ENCODE results near the gene AQP3. TPM values are rescaled to one million over a fixed set of nuclear protein-coding genes. Genes with fewer than 3 reads are reported as not detected.

Gene AQP3
- total and polyA plus RNA-seq, 2 of the 8 experiments (the other 6 are each of a cell fraction or from before 2014, with no cell fraction given), result 2.6 to 7.6 TPM

DNA sequence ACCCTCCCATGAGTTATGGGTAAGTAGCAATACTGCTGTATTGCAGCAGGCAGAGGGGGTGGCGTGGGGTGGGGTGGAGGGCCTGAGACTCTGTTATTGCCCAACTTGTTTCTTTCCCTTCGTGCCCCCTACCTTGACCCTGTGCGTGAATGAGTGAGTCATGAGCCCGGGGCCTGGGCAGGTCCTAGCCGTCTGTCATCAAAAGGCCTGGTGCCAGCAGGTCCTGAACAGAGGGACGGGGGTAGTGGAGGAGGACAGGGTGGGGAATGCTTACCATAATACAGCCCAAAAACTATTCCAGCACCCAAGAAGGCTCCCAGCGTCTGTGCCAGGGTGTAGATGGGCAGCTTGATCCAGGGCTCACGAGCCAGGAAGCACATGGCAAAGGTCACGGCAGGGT lies 4.3 kb downstream of the AQP3 start:
- H2BK120ac ChIP-seq (replicated peaks; ENCODE audit: low read depth, low read length), result no peak overlapping the region
- H4K5ac ChIP-seq (ENCODE audit: insufficient read length, low read depth, low read length), result no peak overlapping the region
- H2AFZ ChIP-seq (ENCODE audit: low read length), result no peak overlapping the region
- no peaks in the 10 kb centered on the region for H3K36me3 ChIP-seq (ENCODE audit: control insufficient read depth in 2 of 4, insufficient read depth in 4 of 4, low read length in 3 of 4)
- H3K4me1 ChIP-seq (replicated peaks in 1 of 4; ENCODE audit: control insufficient read depth in 3 of 4, insufficient read depth in 4 of 4, low read length in 3 of 4), result peaks cover 0 to 31% (median 18%) of the 10 kb centered on the region in 4 experiments; a peak in 5 of 7 replicates
- H3K27ac ChIP-seq (ENCODE audit: low read depth, low read length), result no peak overlapping the region
- TF ChIP-seq TEAD4 (IDR thresholded peaks at IDR 0.05; ENCODE audit: low read depth, low read length), result no peak
- TF ChIP-seq, protein P1, sequence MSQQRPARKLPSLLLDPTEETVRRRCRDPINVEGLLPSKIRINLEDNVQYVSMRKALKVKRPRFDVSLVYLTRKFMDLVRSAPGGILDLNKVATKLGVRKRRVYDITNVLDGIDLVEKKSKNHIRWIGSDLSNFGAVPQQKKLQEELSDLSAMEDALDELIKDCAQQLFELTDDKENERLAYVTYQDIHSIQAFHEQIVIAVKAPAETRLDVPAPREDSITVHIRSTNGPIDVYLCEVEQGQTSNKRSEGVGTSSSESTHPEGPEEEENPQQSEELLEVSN (IDR thresholded peaks at IDR 0.05), result 0 out of 2 replicates have a peak, but pooled peaks have one; percentile 8
- H4K8ac ChIP-seq (ENCODE audit: extremely low read depth, insufficient read depth, low read length), result no peak overlapping the region; the same call in 1 of the 2 replicates
- no peak overlapping the region for H3K4me3 ChIP-seq (ENCODE audit: extremely low read depth in 1 of 4, insufficient read depth in 2 of 4, low read depth in 3 of 4, low read length in 4 of 4)
- H3K23me2 ChIP-seq (ENCODE audit: low read depth, low read length), result peaks cover 10% of the 10 kb centered on the region; the same call in 1 of the 2 replicates
- 0 out of 2 replicates have a peak overlapping the region, but pooled peaks have one; percentile 72 for H2BK15ac ChIP-seq (ENCODE audit: low read length)
- no peak overlapping the region for H2AK5ac ChIP-seq (ENCODE audit: low read depth, low read length)
- no peak for FAIRE-seq
- no peak overlapping the region for H3K9ac ChIP-seq (replicated peaks in 1 of 4; ENCODE audit: extremely low read depth in 1 of 4, low read depth in 3 of 4, low read length in 3 of 4)
- H3K79me1 ChIP-seq (ENCODE audit: low read depth, low read length), result no peaks in the 10 kb centered on the region
- H3K4me2 ChIP-seq (ENCODE audit: insufficient read depth in 1 of 2, low read depth in 2 of 2, low read length in 2 of 2), result 0 out of 4 replicates have a peak overlapping the region, but pooled peaks of 1 of the 2 experiments have one; percentile 1
- H3K14ac ChIP-seq (ENCODE audit: insufficient read length), result no peak overlapping the region
- H3K27me3 ChIP-seq (replicated peaks in 1 of 4; ENCODE audit: control insufficient read depth in 3 of 4, extremely low read depth in 1 of 4, insufficient read depth in 3 of 4, low read length in 3 of 4), result peaks cover 0 to 15% (median 9%) of the 10 kb centered on the region in 4 experiments; a peak in 5 of 7 replicates
- H3K18ac ChIP-seq (ENCODE audit: extremely low read depth, low read length), result peak overlapping the region; percentile 48; the same call in 1 of the 2 replicates
- no peak overlapping the region for H3K4ac ChIP-seq (replicated peaks; ENCODE audit: insufficient read length, low read depth, low read length)
- CTCF ChIA-PET (ENCODE audit: partially characterized antibody), result interaction anchor here (0.9 to 9.1 kb wide), 7 partner anchors 10 to 81 kb away, joined by 3 to 63 read pairs (median 3); partner anchors contain the start of gene ANKRD18B
- H3K79me2 ChIP-seq (ENCODE audit: control insufficient read depth in 1 of 2, insufficient read depth in 2 of 2, low read length in 2 of 2), result no peaks in the 10 kb centered on the region
- 93% methylated on average over 7 of the region's 9 CpGs; no CpG with 5 or more reads in 1 of the 2 experiments for WGBS, 2 experiments (ENCODE audit: extremely low coverage in 1 of 2, insufficient coverage in 1 of 2, insufficient read length in 1 of 2, insufficient replicate concordance in 2 of 2, low coverage in 1 of 2, low lambda C conversion rate in 2 of 2, missing lambda C conversion rate in 1 of 2)
- H2BK20ac ChIP-seq (ENCODE audit: low read length), result peak overlapping the region; percentile 48; the same call in 1 of the 2 replicates
- no peaks in the 10 kb centered on the region for H4K20me1 ChIP-seq (replicated peaks in 1 of 2; ENCODE audit: control insufficient read depth in 1 of 2, insufficient read depth in 2 of 2, low read length in 2 of 2)
- no peak for DNase-seq (ENCODE audit: low read depth in 1 of 2, low spot score in 2 of 2)
- no peak overlapping the region for H3K56ac ChIP-seq (replicated peaks; ENCODE audit: insufficient read length, low read depth, low read length)
- POLR2A ChIA-PET (ENCODE audit: partially characterized antibody), result interaction anchor here (0.6 to 2.7 kb wide), 4 partner anchors 8 to 31 kb away, joined by 3 to 8 read pairs (median 4); partner anchors contain the start of gene NOL6
- H3K23ac ChIP-seq (ENCODE audit: insufficient read length), result no peak overlapping the region
- H2BK5ac ChIP-seq (ENCODE audit: low read depth, low read length), result no peak overlapping the region; the same call in 1 of the 2 replicates
- no peak overlapping the region for H2BK12ac ChIP-seq (ENCODE audit: low read depth, low read length)
- no peak overlapping the region for H4K91ac ChIP-seq (replicated peaks; ENCODE audit: insufficient read length, low read length)
- H3K9me3 ChIP-seq (ENCODE audit: insufficient read depth in 2 of 2, low read depth in 1 of 2, low read length in 1 of 2), result no peaks in the 10 kb centered on the region
